OCI-LY7 (cell line): Measurements from ENCODE around the gene GOT2.
"Not testable (repeated sequence)": the region's sequence is repeated elsewhere in the genome, so short reads cannot be mapped to it uniquely, and the experiment has no call there.

ENCODE experiments used
- CTCF ChIP-seq: fragments of 200-600 bp; sonication (generic); conservative IDR thresholded peaks from 2 replicates; pipeline ENCODE4 v1.5.1; 2014; ENCODE audit warnings: mild to moderate bottlenecking, antibody characterized with exemption, low read length, moderate library complexity, mixed read lengths
- EZH2phosphoT487 ChIP-seq: fragments of 200-600 bp; sonication (generic); IDR thresholded peaks from 2 replicates; pipeline ENCODE4 v1.6.1; 2018; ENCODE audit warnings: low read depth, borderline replicate concordance, mild to moderate bottlenecking, mixed run types, antibody characterized with exemption, low read length, moderate library complexity, mixed read lengths

- not testable (repeated sequence) for TF ChIP-seq CTCF, EZH2phosphoT487
Measured at GRCh38 chr16:58736341-58736740, 2.2 kb upstream of the GOT2 start.
